DMS53 treated with DMSO at 0.1 percent for 48 hours (cell line): ENCODE results near the gene CORO6.

Experiments used
- DNase-seq: peaks from one replicate; lab custom pipeline; 2025; ENCODE audit not compliant: unreplicated experiment; lab: John Stamatoyannopoulos, UW

Gene CORO6

DNA sequence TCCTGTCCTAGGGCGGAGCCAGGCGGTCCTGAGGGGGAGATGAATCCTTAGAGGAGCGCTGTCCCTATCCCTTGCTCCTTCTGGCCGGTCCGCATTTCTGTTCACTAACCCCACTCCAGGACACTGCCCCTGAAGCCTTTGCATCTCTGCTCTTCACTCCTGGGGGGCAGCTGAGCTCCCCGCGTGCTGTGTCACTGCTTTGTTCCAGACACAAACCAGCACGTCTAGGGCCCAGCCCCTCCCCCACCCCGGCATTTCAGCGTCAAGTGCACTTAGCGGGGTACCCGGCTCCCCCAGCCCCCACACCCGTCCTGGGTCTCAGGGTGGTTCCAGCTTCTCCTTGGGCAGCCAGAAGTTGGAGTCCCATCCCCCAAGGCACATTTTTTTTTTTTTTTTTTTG lies 8.9 kb downstream of the CORO6 start:
- no peak for DNase-seq

- no peak for DNase-seq
Measured at GRCh38 chr17:29613352-29613837, 9.3 kb downstream of the CORO6 start.

GRCh38 chr17:29612404-29613280 lies 10.1 kb downstream of the CORO6 start:
- DNase-seq = no peak

- no peak for DNase-seq
Measured at GRCh38 chr17:29612094-29612403, 10.7 kb downstream of the CORO6 start.

DNA sequence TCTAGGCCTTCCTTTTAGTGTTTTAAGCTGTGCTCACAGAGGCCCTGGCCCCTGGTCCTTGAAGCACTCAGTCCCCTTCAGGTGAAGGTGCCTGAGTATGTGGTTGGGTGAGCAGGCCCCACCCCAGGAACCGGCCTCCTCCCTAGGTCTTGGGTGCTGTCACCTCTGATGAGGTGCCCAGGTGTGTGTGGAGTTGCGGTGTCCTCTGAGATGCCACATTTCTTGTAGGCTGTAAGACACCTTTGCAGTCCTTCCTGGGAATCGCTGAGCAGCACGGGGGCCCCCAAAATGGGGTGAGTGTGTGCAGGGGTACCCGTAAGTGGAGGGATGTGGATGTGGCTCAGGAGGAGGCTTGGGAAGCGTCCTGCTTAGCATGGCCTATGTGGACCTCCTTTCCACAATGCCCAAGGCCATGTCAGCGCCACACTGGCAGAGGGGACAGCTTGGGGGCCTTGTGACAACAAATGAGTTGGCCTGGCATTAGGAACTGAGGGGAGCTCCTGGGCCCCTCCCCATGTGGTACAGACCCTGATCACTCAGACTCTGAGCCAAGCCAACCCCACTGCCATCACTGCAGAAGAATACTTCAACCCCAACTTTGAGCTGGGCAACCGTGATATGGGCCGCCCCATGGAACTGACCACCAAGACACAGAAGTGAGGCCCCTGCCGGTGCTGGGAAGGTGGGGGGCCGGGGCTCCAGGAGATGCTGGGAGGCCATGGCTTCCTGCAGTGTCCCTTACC lies 11.2 kb downstream of the CORO6 start:
- no peak for DNase-seq

- DNase-seq = no peak
Measured at GRCh38 chr17:29610395-29610794, 12.3 kb downstream of the CORO6 start.

DNA sequence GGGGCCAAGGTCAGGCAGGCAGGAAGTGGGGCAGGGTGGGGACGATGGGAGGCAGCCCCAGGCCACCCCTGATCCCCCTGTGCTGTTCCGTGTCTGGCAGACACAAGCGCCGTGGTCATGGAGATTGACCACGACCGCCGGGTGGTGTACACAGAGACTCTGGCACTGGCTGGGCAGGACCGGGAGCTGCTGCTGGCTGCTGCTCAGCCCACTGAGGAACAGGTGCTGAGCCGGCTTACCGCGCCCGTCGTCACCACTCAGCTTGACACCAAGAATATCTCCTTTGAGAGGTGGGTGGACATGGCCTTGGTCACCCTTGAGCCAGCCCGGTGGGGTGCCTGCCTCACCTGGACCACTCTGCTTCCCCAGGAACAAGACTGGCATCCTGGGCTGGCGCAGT lies 13.7 kb downstream of the CORO6 start:
- no peak for DNase-seq

GRCh38 chr17:29607557-29608195 lies 15.0 kb downstream of the CORO6 start:
- no peak for DNase-seq

- no peak for DNase-seq
Measured at GRCh38 chr17:29603109-29603674, 19.5 kb downstream of the CORO6 start.

- no peak for DNase-seq
Measured at GRCh38 chr17:29597361-29598172, 25.1 kb downstream of the CORO6 start.

DNA sequence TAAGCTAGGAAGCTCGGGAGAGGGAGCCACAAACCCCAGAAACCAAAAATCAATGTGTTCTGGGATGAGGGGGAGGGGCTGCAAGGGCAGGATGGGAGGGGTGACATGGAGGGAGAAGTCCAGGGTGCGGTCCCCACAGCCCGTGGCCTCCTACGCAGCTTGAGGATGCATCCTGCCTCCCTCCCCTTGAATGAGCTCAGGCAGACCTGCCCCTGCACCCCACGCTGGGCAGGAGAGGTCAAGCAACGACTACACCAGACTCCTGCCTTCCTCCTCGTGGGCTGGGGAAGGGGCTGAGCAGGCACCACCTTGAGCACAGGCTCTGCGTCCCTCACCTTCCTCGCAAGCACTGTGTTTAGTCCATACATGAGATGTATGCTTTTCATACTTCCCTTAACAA lies 25.9 kb downstream of the CORO6 start:
- DNase-seq = no peak

- DNase-seq = no peak
Measured at GRCh38 chr17:29595943-29596774, 26.6 kb downstream of the CORO6 start.

- no peak for DNase-seq
Measured at GRCh38 chr17:29595107-29595942, 27.4 kb downstream of the CORO6 start.

DNA sequence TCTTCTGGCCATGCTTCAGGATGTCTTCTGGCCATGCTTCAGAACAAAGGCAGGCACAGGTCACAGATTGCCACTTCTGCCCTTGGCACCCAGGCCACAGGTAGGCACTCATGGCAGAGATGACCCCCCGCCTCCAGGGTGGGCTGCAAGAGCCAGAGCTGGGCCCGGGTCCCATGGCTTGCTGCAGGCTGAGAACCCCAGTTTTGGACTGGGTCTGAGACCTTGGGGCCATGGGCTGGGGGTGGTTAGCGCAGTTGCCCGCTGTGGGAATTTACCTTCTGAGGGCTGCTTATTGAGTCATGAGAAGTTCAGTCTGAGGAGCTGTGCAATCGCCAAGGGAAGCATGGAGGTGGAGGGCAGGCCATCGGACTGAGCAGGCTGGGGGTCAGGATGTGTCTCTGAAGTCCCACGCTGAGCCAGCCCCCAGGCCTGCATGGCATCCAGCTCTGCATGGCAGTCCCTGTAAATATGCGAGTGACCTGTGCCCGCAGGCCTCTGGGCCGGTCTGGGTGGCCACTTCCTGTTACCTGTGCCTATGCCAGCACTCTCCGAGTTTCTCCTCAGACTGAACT lies 28.1 kb downstream of the CORO6 start:
- no peak for DNase-seq

DNA sequence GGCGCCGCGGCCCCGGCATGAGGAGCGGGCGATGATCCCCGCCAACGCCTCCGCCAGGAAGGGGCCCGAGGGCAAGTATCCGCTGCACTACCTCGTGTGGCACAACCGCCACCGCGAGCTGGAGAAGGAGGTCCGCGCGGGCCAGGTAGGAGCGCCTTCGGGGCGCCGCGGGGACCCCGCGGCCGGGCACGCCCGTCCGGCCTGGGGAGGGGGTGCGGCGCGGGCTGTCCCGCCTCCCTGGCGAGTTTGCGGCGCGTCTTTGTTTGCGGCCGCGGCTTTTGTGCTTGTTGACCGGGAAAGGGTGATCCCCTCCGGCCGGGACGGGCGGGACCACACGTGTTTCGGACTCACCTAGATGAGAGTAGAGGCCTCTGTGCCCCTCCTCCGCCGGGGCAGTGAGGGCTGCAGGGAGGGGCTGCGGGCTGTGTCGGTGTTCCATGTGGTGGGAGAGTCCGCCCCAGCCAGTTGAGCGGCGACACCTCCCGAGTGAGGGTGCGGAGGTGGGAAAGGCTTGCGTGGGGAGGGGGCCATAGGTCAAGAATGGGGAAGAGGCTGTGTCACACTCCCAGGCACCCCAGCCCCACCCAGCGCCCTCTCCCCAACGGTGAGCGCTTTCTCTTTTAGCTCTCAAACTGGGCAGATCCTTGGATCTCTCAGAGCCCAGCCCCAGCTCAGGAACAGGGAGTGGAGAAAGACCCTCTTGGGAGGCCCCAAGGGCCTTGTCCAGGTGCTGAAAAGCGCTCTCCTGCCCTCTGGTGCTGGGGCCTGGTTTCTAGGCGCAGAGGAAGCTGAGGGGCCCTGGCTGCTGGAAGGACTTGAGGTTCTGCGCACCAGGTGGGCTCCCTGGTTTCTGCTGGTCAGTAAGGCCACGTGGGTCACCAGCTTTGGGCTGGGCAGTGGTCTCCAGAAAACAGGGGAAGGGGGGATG lies 28.9 kb downstream of the CORO6 start:
- DNase-seq = no peak

- DNase-seq = no peak
Measured at GRCh38 chr17:29592850-29593551, 29.7 kb downstream of the CORO6 start, which contains the start of gene ANKRD13B. Gene ANKRD13B, plus strand, starts transcription at chr17:29593132. Its CDS starts 490 bp downstream, at chr17:29593622.
